GM18507 (cell line): ENCODE data around the gene CDH19.
"Not testable (repeated sequence)": the region's sequence is repeated elsewhere in the genome, so short reads cannot be mapped to it uniquely, and the experiment has no call there.

Source experiments
- DNase-seq: peaks from one replicate; pipeline ENCODE4 v3.0.0; 2011; ENCODE audit warnings: low read depth; ENCODE audit not compliant: insufficient read length; ENCODE audit errors: extremely low spot score
- FAIRE-seq: peaks from 2 replicates; lab custom pipeline; 2011; peaks lifted over from hg19 to GRCh38; lab: Jason Lieb, UNC

CDH19 gene

DNA sequence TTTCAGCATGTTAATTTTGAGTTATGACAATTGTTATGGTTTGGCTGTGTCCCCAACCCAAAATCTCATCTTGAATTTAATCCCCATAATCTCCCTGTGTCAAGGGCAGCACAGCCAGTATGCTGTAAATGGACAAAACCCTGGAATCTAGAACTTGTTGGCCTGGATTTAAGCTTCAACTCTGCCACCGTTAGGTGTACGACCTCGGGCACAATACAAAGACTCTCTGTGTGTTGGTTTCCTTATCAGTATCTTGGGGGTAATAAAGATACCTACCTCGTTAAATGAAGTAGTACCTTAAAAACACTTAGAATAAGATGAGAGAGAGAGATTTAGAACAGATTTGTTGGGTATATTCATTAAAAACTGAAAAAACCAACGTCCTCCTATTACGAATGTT, 106.5 kb downstream of the CDH19 start:
- DNase-seq (no peak), FAIRE-seq (no peak)

GRCh38 chr18:66495844-66496243, 108.0 kb downstream of the CDH19 start:
- FAIRE-seq (no peak), DNase-seq (no peak)

DNA sequence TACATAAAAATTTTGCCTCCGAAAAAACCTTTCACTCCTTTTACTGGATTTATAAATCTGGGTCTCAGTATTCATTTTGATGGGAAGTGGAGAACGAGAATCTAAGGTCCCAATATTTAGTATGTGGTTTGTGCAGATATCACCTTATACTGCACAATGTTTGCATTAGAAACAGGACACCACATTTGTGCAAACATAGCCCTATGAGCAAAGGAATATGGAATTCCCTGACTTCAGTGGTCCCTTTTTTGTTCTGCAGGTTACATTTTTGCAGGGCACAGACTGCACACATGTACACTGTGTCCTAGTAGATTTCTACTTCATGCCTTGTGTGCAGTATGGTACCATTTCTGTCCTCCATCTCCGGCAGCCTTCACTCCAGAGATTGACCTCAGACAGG, 130.0 kb downstream of the CDH19 start:
- FAIRE-seq = no peak
- no peak for DNase-seq

DNA sequence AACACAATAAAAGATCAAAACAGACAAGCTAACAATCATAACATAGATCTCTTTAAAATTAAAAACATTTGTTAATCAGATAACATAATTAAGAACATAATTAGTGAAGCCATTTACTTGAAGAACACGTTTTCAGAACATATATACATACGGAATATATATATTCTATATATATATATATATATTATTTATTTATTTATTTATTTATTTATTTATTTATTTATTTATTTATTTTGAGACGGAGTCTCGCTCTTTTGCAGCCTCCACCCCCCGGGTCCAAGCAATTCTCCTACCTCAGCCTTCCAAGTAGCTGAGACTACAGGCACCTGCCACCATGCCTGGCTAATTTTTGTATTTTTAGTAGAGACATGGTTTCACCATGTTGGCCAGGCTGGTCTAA, 137.7 kb downstream of the CDH19 start:
- FAIRE-seq = not testable (repeated sequence)

GRCh38 chr18:66461344-66461743, 142.5 kb downstream of the CDH19 start:
- no peak for FAIRE-seq
- DNase-seq = no peak

More for the DNA sequence above, 137.7 kb downstream of the CDH19 start:
- not testable (repeated sequence) for DNase-seq

GRCh38 chr18:66457245-66457644, 146.6 kb downstream of the CDH19 start:
- FAIRE-seq (no peak), DNase-seq (no peak)
